NCI-H1694 treated with DMSO at 0.1 percent for 48 hours (cell line): ENCODE data around the gene CDKN2AIP.
"Not testable (repeated sequence)": the region's sequence is repeated elsewhere in the genome, so short reads cannot be mapped to it uniquely, and the experiment has no call there.

Source experiments
- DNase-seq: peaks from one replicate; lab custom pipeline; 2025; lab: John Stamatoyannopoulos, UW

Gene CDKN2AIP

GRCh38 chr4:183449193-183449882 is 4.9 kb downstream of the CDKN2AIP start:
- no peak for DNase-seq

- no peak for DNase-seq
Observed at GRCh38 chr4:183450108-183450507, 5.7 kb downstream of the CDKN2AIP start.

GRCh38 chr4:183455431-183456195 is 11.2 kb downstream of the CDKN2AIP start:
- DNase-seq: no peak

GRCh38 chr4:183458005-183458404 is 13.6 kb downstream of the CDKN2AIP start:
- no peak for DNase-seq

GRCh38 chr4:183463903-183464619 is 19.6 kb downstream of the CDKN2AIP start:
- DNase-seq: not testable (repeated sequence)

- DNase-seq: not testable (repeated sequence)
Observed at GRCh38 chr4:183465879-183466278, 21.4 kb downstream of the CDKN2AIP start.

GRCh38 chr4:183467246-183467645 is 22.8 kb downstream of the CDKN2AIP start:
- DNase-seq: no peak

GRCh38 chr4:183468210-183469095 is 24.0 kb downstream of the CDKN2AIP start:
- DNase-seq: no peak

- DNase-seq: no peak
Observed at GRCh38 chr4:183469285-183469684, 24.8 kb downstream of the CDKN2AIP start.

GRCh38 chr4:183469936-183470335 is 25.5 kb downstream of the CDKN2AIP start:
- DNase-seq: no peak

GRCh38 chr4:183470821-183471220 is 26.4 kb downstream of the CDKN2AIP start:
- no peak for DNase-seq

- DNase-seq: peak; percentile 65
Observed at GRCh38 chr4:183471946-183472708, 27.7 kb downstream of the CDKN2AIP start.

GRCh38 chr4:183478123-183478522 is 33.7 kb downstream of the CDKN2AIP start:
- DNase-seq: no peak

- DNase-seq: no peak
Observed at GRCh38 chr4:183478926-183479325, 34.5 kb downstream of the CDKN2AIP start.

- DNase-seq: not testable (repeated sequence)
Observed at GRCh38 chr4:183482515-183483095, 38.2 kb downstream of the CDKN2AIP start.

- no peak for DNase-seq
Observed at GRCh38 chr4:183483997-183484396, 39.6 kb downstream of the CDKN2AIP start.

- no peak for DNase-seq
Observed at GRCh38 chr4:183485411-183486160, 41.1 kb downstream of the CDKN2AIP start.

- no peak for DNase-seq
Observed at GRCh38 chr4:183492791-183493222, 48.4 kb downstream of the CDKN2AIP start.

- no peak for DNase-seq
Observed at GRCh38 chr4:183493246-183493645, 48.8 kb downstream of the CDKN2AIP start.

- no peak for DNase-seq
Observed at GRCh38 chr4:183495184-183495583, 50.7 kb downstream of the CDKN2AIP start.
